Adrenal gland (tissue), 12 donors: ENCODE measurements around the gene ENTREP3. TPM values are rescaled to one million over a fixed set of nuclear protein-coding genes. Genes with fewer than 3 reads are reported as not detected.

Source experiments
- DNase-seq, 7 donors: peaks; one replicate each; pipeline ENCODE4 v3.0.0-alpha.2; 2019 to 2020
- H3K27ac ChIP-seq, 5 donors: fragments of 200-600 bp; sonication (generic) in 4 of 5; 1 replicate in 3 of 5; 2 replicates in 2 of 5; pipeline versions ENCODE4 v1.5.1 to v1.8.0; 2016 to 2020; ENCODE audit warnings: mild to moderate bottlenecking in 1 of 5
- H3K27me3 ChIP-seq: fragments of 200-600 bp; 2 replicates; pipeline ENCODE4 v1.8.0; 2021
- H3K36me3 ChIP-seq, 2 donors: fragments of 200-600 bp; replicated peaks in 1 of 2; 1 replicate in 1 of 2; 2 replicates in 1 of 2; pipeline versions ENCODE4 v1.5.1 to v1.8.0; 2018 to 2022
- H3K4me1 ChIP-seq, 2 donors: fragments of 200-600 bp; replicated peaks in 1 of 2; 1 replicate in 1 of 2; 2 replicates in 1 of 2; pipeline versions ENCODE4 v1.5.1 to v1.8.0; 2018 to 2021
- H3K4me3 ChIP-seq, 4 donors: fragments of 200-600 bp; sonication (generic) in 3 of 4; one replicate each; pipeline ENCODE4 v1.5.1; 2016 to 2018
- H3K9me3 ChIP-seq, 3 donors: fragments of 200-600 bp; sonication (generic) in 1 of 3; replicated peaks in 1 of 3; 1 replicate in 2 of 3; 2 replicates in 1 of 3; pipeline versions ENCODE4 v1.5.1 to v1.8.0; 2016 to 2021
- POLR2A ChIP-seq, 2 donors: fragments of 450-650 bp; IDR thresholded peaks; one replicate each; pipeline ENCODE4 v1.6.1; 2017; ENCODE audit warnings: antibody characterized with exemption in 2 of 2, mild to moderate bottlenecking in 2 of 2, moderate library complexity in 1 of 2
- WGBS, 4 donors: extraction: QIAGEN DNeasy Blood & Tissue Kit in 2 of 4; methylation state at CpG; one replicate each; pipeline versions ENCODE4 v1.1.5 to v1.1.7; 2013 to 2017; 5-methylcytosine and 5-hydroxymethylcytosine counted together
- intact Hi-C, 2 donors: fragments of 100-400 bp; cut with DNase I; formaldehyde crosslinking; loops; one replicate each; pipeline versions ENCODE4 v1.14.1 to v1.15.0; 2022 to 2023
- polyA plus RNA-seq, 3 donors: library from polyadenylated mRNA; stranded (reverse); fragments of 200-250 nt in 2 of 3; fragments of 350-450 nt in 1 of 3; fragmentation: Illumina TruSeq in 1 of 3; extraction: RNeasy Lipid Tissue Mini Kit (QIAGEN cat#74804) in 1 of 3; gene quantifications; one replicate each; pipeline ENCODE4 v1.2.3, GENCODE V29; 2013 to 2014
- total RNA-seq, 9 donors: library from RNA; depleted of rRNA in 4 of 9; stranded (reverse); fragments of >200 nt in 4 of 9; fragments of 120-200 nt in 1 of 9; fragmentation: NEBNext Ultra II Directional in 1 of 9; extraction: Animal tissue kit (Norgen Biotek cat#: 25700) in 1 of 9; gene quantifications; one replicate each; pipeline versions ENCODE4 v1.1.0 to v1.2.4, GENCODE V29; 2013 to 2023
- TF ChIP-seq, protein P1 (sequence below), 6 experiments: fragments of 450-650 bp in 4 of 6; fragments of 200-600 bp in 2 of 6; sonication (generic) in 1 of 6; IDR thresholded peaks; 1 replicate in 5 of 6; 2 replicates in 1 of 6; pipeline versions ENCODE4 v1.5.1 to v1.8.0; 2016 to 2021; ENCODE audit warnings: antibody characterized with exemption in 6 of 6, mild to moderate bottlenecking in 2 of 6, moderate library complexity in 1 of 6
- donor health status: healthy with polysubstance abuse.
- donor health status: Bipolar disorder and iron deficiency.
- donor health status: DM: yes; HTN: yes; CAD: no.
- donor health status: DM: no; HTN: no; CAD: no.
- donor health status: DM: no; HTN: no; CAD: no.
- donor health status: DM: yes; HTN: yes; CAD: no.

The ENTREP3 gene
- total and polyA plus RNA-seq, 12 donors, result 8.5 to 43.0 (median 26.4) TPM

DNA sequence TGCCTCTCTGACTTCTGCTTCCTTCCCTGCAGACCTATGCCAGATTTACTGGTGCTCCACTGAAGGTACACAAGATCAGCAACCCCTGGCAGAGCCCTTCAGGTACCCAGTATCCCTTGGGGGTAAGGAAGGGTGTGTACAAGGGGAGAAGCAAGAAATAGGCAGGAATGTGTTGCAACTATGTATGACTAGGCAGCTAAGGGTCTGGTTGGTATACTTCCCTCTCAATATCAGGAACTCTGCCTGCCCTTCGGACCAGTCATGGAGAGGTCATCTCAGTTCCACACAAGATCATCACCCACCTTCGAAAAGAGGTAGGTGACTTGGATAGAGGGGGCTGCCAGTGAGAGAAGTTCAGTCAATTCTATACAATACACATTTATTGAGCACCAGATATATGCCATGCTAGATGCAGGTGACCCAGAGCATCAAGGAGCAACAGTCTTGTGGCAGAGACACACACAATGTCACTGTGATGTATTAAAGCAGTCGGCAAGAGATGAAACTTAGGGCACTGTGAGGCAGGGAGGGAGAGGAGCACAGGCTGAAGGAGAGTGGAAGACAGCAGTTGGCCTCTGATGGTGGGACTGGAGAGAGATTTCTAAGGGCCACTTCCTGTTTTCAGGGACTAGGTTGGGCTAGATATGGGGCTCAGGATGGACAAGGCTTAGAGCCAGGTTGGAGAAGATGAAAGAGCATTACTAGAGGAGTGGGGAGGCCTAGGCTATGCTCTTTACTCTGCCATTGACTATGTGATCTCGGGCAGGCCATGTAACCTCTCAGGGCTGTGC lies 44.8 kb downstream of the ENTREP3 start:
- WGBS, 4 donors, result 72 to 92% (median 79%) methylated on average over 3 to 4 of the region's 4 CpGs
- no peaks in the 10 kb centered on the region for H3K36me3 ChIP-seq
- DNase-seq, result no peak
- no peak overlapping the region for H3K27ac ChIP-seq
- H3K4me1 ChIP-seq, result peaks cover 24 to 30% of the 10 kb centered on the region in 2 donors
- no peaks in the 10 kb centered on the region for H3K27me3 ChIP-seq
- no peaks in the 10 kb centered on the region for H3K9me3 ChIP-seq
- TF ChIP-seq, protein P1, sequence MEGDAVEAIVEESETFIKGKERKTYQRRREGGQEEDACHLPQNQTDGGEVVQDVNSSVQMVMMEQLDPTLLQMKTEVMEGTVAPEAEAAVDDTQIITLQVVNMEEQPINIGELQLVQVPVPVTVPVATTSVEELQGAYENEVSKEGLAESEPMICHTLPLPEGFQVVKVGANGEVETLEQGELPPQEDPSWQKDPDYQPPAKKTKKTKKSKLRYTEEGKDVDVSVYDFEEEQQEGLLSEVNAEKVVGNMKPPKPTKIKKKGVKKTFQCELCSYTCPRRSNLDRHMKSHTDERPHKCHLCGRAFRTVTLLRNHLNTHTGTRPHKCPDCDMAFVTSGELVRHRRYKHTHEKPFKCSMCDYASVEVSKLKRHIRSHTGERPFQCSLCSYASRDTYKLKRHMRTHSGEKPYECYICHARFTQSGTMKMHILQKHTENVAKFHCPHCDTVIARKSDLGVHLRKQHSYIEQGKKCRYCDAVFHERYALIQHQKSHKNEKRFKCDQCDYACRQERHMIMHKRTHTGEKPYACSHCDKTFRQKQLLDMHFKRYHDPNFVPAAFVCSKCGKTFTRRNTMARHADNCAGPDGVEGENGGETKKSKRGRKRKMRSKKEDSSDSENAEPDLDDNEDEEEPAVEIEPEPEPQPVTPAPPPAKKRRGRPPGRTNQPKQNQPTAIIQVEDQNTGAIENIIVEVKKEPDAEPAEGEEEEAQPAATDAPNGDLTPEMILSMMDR (IDR thresholded peaks at IDR 0.05), result no peak
- no peak for TF ChIP-seq POLR2A (IDR thresholded peaks at IDR 0.05)
- H3K4me3 ChIP-seq, result no peak overlapping the region
- intact Hi-C loops, result no loop called here

DNA sequence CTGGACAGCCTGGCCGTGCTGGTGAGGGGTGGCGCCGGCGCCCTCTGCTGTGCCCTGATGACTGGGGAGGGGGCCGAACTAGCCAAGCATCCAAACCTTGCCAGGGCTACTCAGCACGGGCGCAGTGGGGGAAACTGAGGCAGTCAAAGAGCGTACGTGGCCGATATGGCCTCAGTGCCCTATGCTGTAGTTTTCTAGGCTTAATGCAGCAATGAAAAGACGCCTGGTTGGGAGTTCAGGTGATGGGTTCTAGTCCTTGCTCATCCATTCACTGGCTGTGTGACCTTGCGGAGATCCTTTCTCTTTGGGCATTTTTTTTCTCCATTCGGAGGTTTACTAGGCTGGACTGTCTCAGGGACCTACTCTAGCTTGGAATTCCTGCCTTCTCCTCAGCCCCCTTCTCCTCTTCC lies 46.0 kb downstream of the ENTREP3 start:
- intact Hi-C loops, result loop anchor here in 1 of 2 donors (5.0 kb wide), 1 partner anchor 33 kb away; a partner anchor contains a TSS
- DNase-seq, result no peak
- no peaks in the 10 kb centered on the region for H3K9me3 ChIP-seq
- H3K4me1 ChIP-seq, result peaks cover 24 to 30% of the 10 kb centered on the region in 2 donors
- no peaks in the 10 kb centered on the region for H3K36me3 ChIP-seq
- H3K4me3 ChIP-seq, result peak overlapping the region; percentile 55 to 94 (median 84)
- 1 to 8% (median 5%) methylated on average over 4 to 13 of the region's 13 CpGs for WGBS, 4 donors
- H3K27ac ChIP-seq, result peak overlapping the region; percentile 80 to 98 (median 89)
- TF ChIP-seq, protein P1 (IDR thresholded peaks at IDR 0.05), result no peak
- no peak for TF ChIP-seq POLR2A (IDR thresholded peaks at IDR 0.05)
- no peaks in the 10 kb centered on the region for H3K27me3 ChIP-seq

DNA sequence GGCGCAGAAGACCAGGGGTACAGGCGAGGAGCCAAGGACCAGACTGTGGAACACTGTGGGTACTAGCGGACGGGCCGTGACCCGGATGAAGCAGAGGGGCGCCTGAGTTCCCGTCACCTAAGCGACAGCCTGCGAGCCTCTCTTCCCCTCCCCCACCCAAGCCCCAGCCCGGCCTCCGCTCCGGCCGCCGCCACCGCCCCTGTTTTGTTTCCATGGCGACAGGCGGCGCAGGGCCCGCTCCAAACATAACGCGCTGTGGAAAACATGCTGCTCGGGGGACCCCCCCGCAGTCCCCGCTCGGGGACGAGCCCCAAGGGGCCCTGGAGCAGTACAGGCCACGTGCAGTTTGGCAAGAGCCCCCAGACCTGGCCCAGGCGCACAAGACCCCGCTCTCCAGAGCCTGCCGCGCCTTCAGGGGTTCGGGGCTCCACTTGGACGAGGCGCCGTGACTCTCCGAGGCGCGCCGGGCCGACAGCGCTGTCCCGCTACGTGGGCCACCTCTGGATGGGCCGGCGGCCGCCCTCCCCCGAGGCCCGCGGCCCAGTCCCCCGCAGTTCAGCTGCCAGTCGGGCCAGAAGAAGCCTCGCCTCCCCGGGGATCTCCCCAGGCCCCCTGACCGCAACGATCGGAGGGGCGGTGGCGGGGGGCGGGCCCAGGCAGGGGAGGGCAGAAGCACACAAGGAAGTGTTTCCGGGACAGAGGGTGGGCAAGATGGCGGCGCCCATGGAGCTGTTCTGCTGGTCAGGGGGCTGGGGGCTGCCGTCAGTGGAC lies 46.6 kb downstream of the ENTREP3 start, which contains the start of gene MTX1:
Gene MTX1 (plus strand): TSS at position 155 of the 771 bp plus-strand sequence. CDS start 110 bp downstream, at position 265.
- intact Hi-C loops, result loop anchor here in 1 of 2 donors (5.0 kb wide), 1 partner anchor 34 kb away; a partner anchor contains a TSS
- no peaks in the 10 kb centered on the region for H3K9me3 ChIP-seq
- H3K4me1 ChIP-seq, result peaks cover 24 to 30% of the 10 kb centered on the region in 2 donors
- WGBS, 4 donors, result 0 to 1% (median 0%) methylated on average over 17 to 64 of the region's 64 CpGs
- H3K36me3 ChIP-seq, result no peaks in the 10 kb centered on the region
- peak in 1 of 2 donors; percentile 25 for TF ChIP-seq POLR2A (IDR thresholded peaks at IDR 0.05)
- TF ChIP-seq, protein P1 (IDR thresholded peaks at IDR 0.05), result no peak
- H3K27me3 ChIP-seq, result no peaks in the 10 kb centered on the region
- DNase-seq, result peak; percentile 84 to 93 (median 87)
- H3K27ac ChIP-seq, result peak within 1 kb of the TSS; percentile 80 to 98 (median 89)
- H3K4me3 ChIP-seq, result peak within 1 kb of the TSS; percentile 55 to 94 (median 84)
